ENCODE results near the gene AMER2.

DNA sequence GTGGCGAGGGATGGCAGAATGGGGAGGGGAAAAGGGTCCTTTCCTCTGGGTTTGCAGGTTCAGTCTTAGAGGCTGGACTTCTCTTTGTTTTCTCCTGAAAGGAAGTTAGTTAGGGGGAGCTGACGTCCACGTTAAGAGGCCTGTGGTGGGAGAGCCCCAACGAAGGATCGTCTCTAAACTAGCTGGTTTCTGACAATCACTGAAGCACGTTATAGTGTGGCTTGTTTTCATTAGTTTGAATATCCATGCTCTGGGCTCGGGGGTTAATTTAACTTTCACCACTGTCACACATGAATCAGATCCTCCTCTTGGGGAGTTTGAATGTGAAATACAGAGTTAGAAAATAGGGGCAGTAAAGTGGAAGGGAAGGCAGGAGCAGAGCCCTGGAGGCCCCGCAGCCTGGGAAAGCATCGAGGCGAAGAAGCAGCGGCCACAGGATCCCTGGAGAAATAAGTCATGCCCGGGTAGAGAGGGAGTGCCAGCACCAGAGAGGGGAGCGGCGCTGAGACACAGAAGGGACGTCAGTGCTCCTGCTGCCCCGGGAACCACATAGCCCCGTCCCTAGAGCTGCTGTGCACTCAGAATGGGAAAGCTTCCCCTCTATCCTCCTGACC is 31.1 kb upstream of the AMER2 start:
- TF ChIP-seq, protein P1, sequence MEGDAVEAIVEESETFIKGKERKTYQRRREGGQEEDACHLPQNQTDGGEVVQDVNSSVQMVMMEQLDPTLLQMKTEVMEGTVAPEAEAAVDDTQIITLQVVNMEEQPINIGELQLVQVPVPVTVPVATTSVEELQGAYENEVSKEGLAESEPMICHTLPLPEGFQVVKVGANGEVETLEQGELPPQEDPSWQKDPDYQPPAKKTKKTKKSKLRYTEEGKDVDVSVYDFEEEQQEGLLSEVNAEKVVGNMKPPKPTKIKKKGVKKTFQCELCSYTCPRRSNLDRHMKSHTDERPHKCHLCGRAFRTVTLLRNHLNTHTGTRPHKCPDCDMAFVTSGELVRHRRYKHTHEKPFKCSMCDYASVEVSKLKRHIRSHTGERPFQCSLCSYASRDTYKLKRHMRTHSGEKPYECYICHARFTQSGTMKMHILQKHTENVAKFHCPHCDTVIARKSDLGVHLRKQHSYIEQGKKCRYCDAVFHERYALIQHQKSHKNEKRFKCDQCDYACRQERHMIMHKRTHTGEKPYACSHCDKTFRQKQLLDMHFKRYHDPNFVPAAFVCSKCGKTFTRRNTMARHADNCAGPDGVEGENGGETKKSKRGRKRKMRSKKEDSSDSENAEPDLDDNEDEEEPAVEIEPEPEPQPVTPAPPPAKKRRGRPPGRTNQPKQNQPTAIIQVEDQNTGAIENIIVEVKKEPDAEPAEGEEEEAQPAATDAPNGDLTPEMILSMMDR (IDR thresholded peaks at IDR 0.05): no peak
- TF ChIP-seq POLR2A (IDR thresholded peaks at IDR 0.05): no peak
